Naive thymus-derived CD8-positive, alpha-beta T cell (primary cell): ENCODE measurements around the gene NUB1. TPM values are rescaled to one million over a fixed set of nuclear protein-coding genes. Genes with fewer than 3 reads are reported as not detected.

Experiments
- ATAC-seq, 2 donors: fragments of 150-1000 bp; cut with Tn5 transposase in 1 of 2; sonication (Bioruptor Pico), chemical (Tn5 transposase) in 1 of 2; 1 replicate in 1 of 2; 2 replicates in 1 of 2; pipeline ENCODE4 v1.10.0; 2021; ENCODE audit warnings: mild to moderate bottlenecking in 2 of 2, moderate library complexity in 2 of 2
- POLR2A ChIA-PET: fragments of 350-600 bp; sonication (Branson Sonifier 250); formaldehyde crosslinking; loops from one replicate; lab custom pipeline; 2021; ENCODE audit warnings: antibody characterized with exemption; lab: Charles Lee
- DNase-seq, 10 donors: peaks; one replicate each; pipeline versions ENCODE4 v3.0.0 to v3.0.0-alpha.2; 2020 to 2022
- H3K27ac Mint-ChIP-seq, 10 donors: one replicate each; pipeline ENCODE4 v1.8.0; 2020 to 2022; ENCODE audit warnings: mild to moderate bottlenecking in 10 of 10, mixed read lengths in 10 of 10, moderate library complexity in 4 of 10, inconsistent platforms in 1 of 10
- H3K27me3 Mint-ChIP-seq, 5 donors: one replicate each; pipeline ENCODE4 v1.8.0; 2021 to 2022; ENCODE audit warnings: mixed read lengths in 5 of 5
- H3K36me3 Mint-ChIP-seq, 3 donors: one replicate each; pipeline ENCODE4 v1.8.0; 2020 to 2022; ENCODE audit warnings: mixed read lengths in 3 of 3, mild to moderate bottlenecking in 2 of 3, inconsistent platforms in 1 of 3
- H3K4me1 Mint-ChIP-seq, 4 donors: one replicate each; pipeline ENCODE4 v1.8.0; 2021 to 2022; ENCODE audit warnings: mixed read lengths in 4 of 4
- H3K4me3 Mint-ChIP-seq, 10 donors: one replicate each; pipeline ENCODE4 v1.8.0; 2020 to 2022; ENCODE audit warnings: mild to moderate bottlenecking in 10 of 10, mixed read lengths in 10 of 10, moderate library complexity in 6 of 10, inconsistent platforms in 1 of 10
- H3K9me3 Mint-ChIP-seq, 9 donors: one replicate each; pipeline ENCODE4 v1.8.0; 2020 to 2022; ENCODE audit warnings: mixed read lengths in 9 of 9, mild to moderate bottlenecking in 3 of 9, inconsistent platforms in 1 of 9, moderate library complexity in 1 of 9
- polyA plus RNA-seq, 3 donors: library from polyadenylated mRNA; unstranded; fragments of 300-500 nt; fragmentation: Illumina TruSeq; gene quantifications; one replicate each; pipeline ENCODE4 v1.2.3, GENCODE V29; 2021
- total RNA-seq, 8 experiments: library from RNA in 2 of 8; stranded (reverse) in 2 of 8; gene quantifications; one replicate each; pipeline ENCODE4 v1.2.3 and lab custom pipeline; 2021 to 2026

The NUB1 gene
- total and polyA plus RNA-seq, 5 experiments from 2014 or later, result 66.1 to 109 (median 70.7) TPM

DNA sequence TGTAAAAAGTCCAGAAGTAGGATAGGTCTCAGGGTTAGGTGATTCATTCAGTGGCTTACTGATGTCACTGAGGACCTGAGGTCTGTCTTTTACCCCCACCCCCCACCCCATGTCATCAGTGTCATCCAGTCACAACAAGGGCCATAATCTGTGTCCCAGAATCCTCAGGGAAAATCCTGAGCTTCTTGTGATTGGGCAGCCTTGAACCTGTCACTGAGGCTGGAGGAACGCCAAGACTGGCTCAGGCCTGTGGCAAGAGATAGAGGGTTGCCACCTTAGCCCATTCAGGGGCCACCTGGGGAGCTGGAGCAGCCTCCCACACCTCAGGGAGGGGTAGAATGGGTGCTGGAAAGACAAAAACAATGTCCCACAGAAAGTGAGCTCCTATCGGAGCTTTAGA lies 29.7 kb downstream of the NUB1 start:
- DNase-seq, result no peak

DNA sequence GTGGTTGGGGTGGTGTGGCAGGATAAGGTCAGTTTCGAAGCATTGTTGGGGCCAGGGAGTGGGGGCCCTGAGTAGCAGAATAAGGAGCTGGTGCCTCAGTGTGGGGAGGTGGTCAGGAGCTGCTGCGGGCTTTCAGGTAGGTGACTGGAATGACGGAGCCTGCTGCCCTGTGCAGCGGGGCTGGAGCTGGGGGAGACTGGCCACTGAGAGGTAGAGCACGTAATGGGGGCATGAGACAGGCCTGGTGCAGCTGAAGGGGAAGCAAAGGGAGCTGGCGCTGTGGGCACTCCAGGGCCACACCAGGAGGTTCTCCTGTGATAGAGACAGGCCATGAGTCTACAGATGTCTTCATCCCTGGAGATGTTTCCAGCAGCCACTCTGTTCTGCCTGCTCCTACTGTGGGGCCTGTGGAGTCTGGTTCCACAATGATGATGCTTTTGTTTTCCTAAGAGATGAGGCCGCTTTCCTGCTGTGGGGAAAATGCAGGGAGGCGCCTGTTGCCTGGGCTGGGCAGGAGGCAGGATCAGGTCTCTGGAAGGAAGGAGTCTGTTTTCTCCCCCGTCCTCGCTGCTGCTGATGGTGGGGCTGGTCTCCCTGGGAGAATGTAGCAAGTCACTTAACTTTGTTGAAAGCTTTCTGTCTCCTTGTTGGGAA lies 31.1 kb downstream of the NUB1 start:
- Mint-ChIP-seq H3K4me1 (peaks cover 9 to 15% (median 12%) of the 10 kb centered on the region in 4 donors), H3K27ac (peak overlapping the region in 4 of 10 donors; percentile 41 to 69 (median 48)), H3K36me3 (peaks cover 0 to 69% (median 15%) of the 10 kb centered on the region in 3 donors), H3K27me3 (no peaks in the 10 kb centered on the region), H3K9me3 (no peaks in the 10 kb centered on the region), H3K4me3 (no peak overlapping the region)
- POLR2A ChIA-PET, result interaction anchor here (1.0 to 2.1 kb wide), 2 partner anchors 68 to 76 kb away, joined by 3 to 5 read pairs; no protein-coding TSS in a partner anchor
- ATAC-seq (no peak), DNase-seq (no peak)

More for the DNA sequence above, 29.7 kb downstream of the NUB1 start:
- no peaks in the 10 kb centered on the region for H3K27me3 Mint-ChIP-seq
- H3K4me1 Mint-ChIP-seq, result peaks cover 9 to 16% (median 13%) of the 10 kb centered on the region in 4 donors
- no peaks in the 10 kb centered on the region for H3K9me3 Mint-ChIP-seq
- POLR2A ChIA-PET, result interaction anchor here (0.9 to 2.1 kb wide), 2 partner anchors 76 to 78 kb away, joined by 4 to 5 read pairs; no protein-coding TSS in a partner anchor
- H3K4me3 Mint-ChIP-seq, result no peak overlapping the region
- no peak overlapping the region for H3K27ac Mint-ChIP-seq
- no peak for ATAC-seq
- H3K36me3 Mint-ChIP-seq, result peaks cover 0 to 59% (median 12%) of the 10 kb centered on the region in 3 donors

DNA sequence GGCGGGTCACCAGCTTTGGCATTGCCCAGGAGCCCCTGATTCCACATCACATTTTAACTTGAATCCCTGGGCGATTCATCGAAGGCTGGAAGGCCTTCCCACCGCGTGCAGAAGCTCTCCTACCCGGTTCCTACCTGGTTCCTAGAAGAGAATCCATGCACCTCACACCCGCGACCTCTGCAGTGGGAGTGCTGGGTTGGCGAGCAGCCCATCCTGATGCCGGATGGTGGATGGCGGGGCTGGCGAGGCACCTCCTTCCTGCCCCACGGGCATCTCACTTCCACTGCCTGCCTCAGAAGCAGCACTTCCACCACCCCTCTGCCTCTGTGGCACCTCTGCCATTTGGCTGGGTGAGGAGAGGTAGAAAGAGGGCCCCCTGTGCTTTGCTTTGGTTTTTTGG lies 32.0 kb downstream of the NUB1 start:
- no peak overlapping the region for H3K4me3 Mint-ChIP-seq
- peak overlapping the region in 1 of 10 donors; percentile 48 for H3K27ac Mint-ChIP-seq
- POLR2A ChIA-PET, result interaction anchor here (1.0 kb wide), 1 partner anchor 68 kb away, joined by 3 read pairs; no protein-coding TSS in a partner anchor
- no peak for DNase-seq
- no peak for ATAC-seq
- no peaks in the 10 kb centered on the region for H3K9me3 Mint-ChIP-seq
- H3K4me1 Mint-ChIP-seq, result peaks cover 3 to 8% (median 5%) of the 10 kb centered on the region in 4 donors
- peaks cover 0 to 70% (median 11%) of the 10 kb centered on the region in 3 donors for H3K36me3 Mint-ChIP-seq
- H3K27me3 Mint-ChIP-seq, result no peaks in the 10 kb centered on the region

DNA sequence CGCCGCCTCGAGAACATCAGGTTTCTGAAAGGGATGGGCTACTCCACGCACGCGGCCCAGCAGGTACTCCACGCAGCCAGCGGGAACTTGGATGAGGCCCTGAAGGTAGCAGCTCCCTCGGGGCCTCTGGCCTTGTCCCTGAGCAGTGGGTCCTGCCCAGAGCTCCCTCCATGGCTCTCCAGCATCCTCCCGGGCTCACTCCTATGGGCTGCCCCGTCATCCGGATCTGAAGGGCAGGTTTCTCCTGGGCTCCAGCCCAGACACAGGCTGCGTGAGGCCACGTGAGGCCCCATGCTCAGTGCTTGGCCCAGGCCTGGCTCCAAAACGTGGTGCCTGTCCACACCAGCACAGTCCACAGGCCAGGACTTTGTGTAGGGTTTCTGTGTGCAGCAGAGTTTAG lies 32.5 kb downstream of the NUB1 start:
- no peaks in the 10 kb centered on the region for H3K9me3 Mint-ChIP-seq
- peaks cover 2 to 12% (median 4%) of the 10 kb centered on the region in 4 donors for H3K4me1 Mint-ChIP-seq
- peaks cover 0 to 70% (median 9%) of the 10 kb centered on the region in 3 donors for H3K36me3 Mint-ChIP-seq
- no peak for ATAC-seq
- no peak overlapping the region for H3K4me3 Mint-ChIP-seq
- no peaks in the 10 kb centered on the region for H3K27me3 Mint-ChIP-seq
- H3K27ac Mint-ChIP-seq, result peak overlapping the region in 1 of 10 donors; percentile 14
- DNase-seq, result no peak
- POLR2A ChIA-PET, result no interaction called here

DNA sequence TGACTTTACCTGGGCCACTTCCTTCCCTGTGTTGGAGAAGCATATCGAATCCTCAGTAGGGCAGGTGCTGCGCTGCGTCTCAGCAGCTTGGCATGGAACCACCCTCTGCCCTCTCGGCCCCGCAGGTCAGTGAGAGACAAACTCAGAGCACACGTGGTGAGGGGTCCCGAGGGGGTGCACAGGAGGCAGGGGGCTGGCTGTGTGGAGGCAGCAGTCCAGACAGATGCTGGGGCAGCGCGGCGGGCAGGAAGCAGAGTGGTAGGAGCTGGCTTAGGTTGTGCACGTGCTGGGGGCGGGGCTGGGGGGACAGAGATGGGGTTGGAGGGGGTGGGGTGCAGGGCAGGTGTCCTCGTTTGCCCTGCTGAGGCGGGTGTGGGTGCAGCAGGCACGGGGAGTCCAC lies 33.1 kb downstream of the NUB1 start:
- no peak for ATAC-seq
- Mint-ChIP-seq H3K4me1 (peaks cover 3 to 14% (median 6%) of the 10 kb centered on the region in 4 donors), H3K36me3 (peaks cover 0 to 65% (median 6%) of the 10 kb centered on the region in 3 donors), H3K9me3 (no peaks in the 10 kb centered on the region), H3K27ac (peak overlapping the region in 1 of 10 donors; percentile 71), H3K4me3 (no peak overlapping the region), H3K27me3 (no peaks in the 10 kb centered on the region)
- DNase-seq, result no peak
- POLR2A ChIA-PET, result no interaction called here

DNA sequence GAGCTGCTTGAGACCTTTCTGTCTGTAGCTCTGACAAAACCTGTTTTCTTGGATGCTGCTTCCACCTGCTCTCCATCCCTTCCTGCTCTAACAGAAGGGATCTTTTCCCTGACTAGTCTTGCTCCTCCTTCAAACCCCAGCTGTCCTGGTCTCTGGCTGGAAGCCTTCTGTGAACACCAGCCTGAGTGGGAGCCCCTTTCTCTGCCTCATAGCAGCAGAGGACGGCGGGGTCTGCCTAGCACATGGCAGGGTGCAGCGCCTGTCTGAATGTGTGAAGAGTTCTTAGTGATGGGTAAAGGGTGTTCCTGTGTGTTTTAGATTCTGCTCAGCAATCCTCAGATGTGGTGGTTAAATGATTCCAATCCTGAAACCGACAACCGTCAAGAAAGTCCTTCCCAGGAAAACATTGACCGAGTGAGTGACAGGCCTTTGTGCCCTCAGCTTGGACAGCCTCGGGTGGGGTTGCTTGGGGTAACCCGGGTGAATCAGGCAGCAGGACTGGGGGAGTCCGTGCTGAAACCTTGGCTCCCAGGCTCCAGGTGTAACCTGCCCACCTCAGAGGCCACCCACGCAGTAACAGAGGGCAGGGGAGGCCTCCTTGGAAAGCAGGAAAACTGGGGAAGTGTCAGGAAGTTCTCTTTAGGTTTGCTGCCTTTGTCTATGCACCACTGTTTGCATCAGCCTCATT lies 34.1 kb downstream of the NUB1 start:
- Mint-ChIP-seq H3K36me3 (peaks cover 0 to 57% (median 5%) of the 10 kb centered on the region in 3 donors), H3K4me1 (peaks cover 4 to 14% (median 7%) of the 10 kb centered on the region in 4 donors), H3K9me3 (no peaks in the 10 kb centered on the region), H3K4me3 (no peak overlapping the region), H3K27me3 (no peaks in the 10 kb centered on the region), H3K27ac (peak overlapping the region in 3 of 10 donors; percentile 24 to 43 (median 35))
- POLR2A ChIA-PET, result interaction anchor here (1.2 kb wide), 1 partner anchor 68 kb away, joined by 5 read pairs; no protein-coding TSS in a partner anchor
- ATAC-seq (no peak), DNase-seq (no peak)

DNA sequence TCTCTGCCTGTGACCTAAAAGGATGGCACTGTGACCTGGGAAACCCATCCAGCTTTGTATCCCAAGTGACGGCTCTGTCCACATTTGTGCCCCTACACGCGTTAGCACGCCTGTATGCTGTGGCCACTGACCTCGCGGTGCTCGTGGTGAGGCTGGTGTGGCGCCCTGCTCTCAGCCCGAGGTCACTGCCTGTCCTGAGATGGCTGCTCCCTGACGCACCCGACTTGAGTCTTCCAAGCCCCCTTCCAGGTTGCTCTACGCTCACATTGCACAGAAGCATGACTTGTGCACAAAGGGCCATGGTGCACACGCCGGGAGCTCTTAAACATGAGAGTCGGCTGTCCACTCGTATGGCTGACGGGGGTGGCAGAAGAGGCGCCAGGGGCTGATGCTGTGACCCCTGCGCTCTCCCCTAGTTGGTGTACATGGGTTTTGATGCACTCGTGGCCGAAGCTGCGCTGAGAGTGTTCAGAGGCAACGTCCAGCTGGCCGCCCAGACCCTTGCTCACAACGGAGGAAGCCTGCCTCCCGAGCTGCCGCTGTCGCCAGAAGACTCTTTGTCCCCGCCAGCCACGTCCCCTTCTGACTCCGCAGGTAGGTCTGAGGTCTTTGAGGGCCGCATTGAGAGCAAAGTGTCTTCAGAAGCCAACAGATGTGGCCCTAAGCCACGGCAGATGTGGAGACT lies 34.7 kb downstream of the NUB1 start:
- Mint-ChIP-seq H3K27ac (peak overlapping the region in 2 of 10 donors; percentile 43 to 69), H3K4me3 (no peak overlapping the region), H3K36me3 (peaks cover 0 to 53% (median 3%) of the 10 kb centered on the region in 3 donors), H3K4me1 (peaks cover 9 to 14% (median 12%) of the 10 kb centered on the region in 4 donors), H3K9me3 (no peaks in the 10 kb centered on the region), H3K27me3 (no peaks in the 10 kb centered on the region)
- no peak for ATAC-seq
- POLR2A ChIA-PET, result interaction anchor here (1.2 kb wide), 1 partner anchor 67 kb away, joined by 5 read pairs; no protein-coding TSS in a partner anchor
- DNase-seq, result no peak

DNA sequence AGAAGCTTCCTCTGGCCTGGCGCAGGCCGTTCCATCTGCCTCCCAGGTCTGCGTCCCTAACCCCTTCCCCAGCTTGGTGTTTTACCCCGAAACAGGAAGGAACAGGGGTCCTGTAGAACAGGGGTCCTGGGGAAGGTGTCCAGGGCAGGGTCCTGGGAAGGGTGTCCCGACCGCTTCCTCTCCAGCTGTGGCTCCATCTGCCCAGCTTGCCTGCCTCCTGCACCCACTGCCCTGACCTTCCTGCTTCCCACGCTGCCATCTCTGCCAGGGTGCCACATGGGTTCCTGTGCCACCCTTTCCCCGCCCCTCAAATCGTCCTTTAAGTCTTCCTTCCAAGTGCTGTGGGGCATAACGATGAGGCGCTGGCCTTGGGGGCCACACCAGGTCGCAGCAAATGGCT lies 35.8 kb downstream of the NUB1 start:
- Mint-ChIP-seq H3K36me3 (peaks cover 0 to 47% (median 3%) of the 10 kb centered on the region in 3 donors), H3K27me3 (peaks cover 0 to 2% (median under 1%) of the 10 kb centered on the region in 5 donors), H3K27ac (peak overlapping the region in 4 of 10 donors; percentile 29 to 87 (median 53)), H3K4me3 (no peak overlapping the region), H3K9me3 (no peaks in the 10 kb centered on the region), H3K4me1 (peaks cover 12 to 16% (median 15%) of the 10 kb centered on the region in 4 donors)
- POLR2A ChIA-PET, result interaction anchor here (1.1 kb wide), 1 partner anchor 72 kb away, joined by 3 read pairs; no protein-coding TSS in a partner anchor
- no peak for ATAC-seq
- DNase-seq, result no peak

DNA sequence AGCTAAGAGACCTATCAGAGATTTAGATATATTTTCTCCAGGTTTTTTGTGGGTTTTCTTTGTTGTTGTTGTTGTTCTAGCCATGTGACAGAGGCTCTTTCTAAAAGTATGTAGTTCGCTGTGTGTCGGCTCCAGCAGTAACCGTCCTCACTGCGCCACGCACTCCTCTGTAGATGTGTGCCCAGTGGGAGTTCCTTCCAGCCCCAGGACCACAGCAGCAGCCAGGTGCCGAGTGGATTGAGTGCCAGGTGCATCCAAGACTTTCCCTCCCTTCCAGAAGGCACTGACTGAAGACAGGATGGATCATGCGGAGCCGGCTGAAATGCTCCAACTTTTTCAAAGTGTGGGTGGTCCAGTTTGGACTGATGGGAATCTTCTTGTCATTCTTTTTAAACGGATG lies 36.4 kb downstream of the NUB1 start:
- H3K27me3 Mint-ChIP-seq, result peaks cover 0 to 3% (median 3%) of the 10 kb centered on the region in 5 donors

DNA sequence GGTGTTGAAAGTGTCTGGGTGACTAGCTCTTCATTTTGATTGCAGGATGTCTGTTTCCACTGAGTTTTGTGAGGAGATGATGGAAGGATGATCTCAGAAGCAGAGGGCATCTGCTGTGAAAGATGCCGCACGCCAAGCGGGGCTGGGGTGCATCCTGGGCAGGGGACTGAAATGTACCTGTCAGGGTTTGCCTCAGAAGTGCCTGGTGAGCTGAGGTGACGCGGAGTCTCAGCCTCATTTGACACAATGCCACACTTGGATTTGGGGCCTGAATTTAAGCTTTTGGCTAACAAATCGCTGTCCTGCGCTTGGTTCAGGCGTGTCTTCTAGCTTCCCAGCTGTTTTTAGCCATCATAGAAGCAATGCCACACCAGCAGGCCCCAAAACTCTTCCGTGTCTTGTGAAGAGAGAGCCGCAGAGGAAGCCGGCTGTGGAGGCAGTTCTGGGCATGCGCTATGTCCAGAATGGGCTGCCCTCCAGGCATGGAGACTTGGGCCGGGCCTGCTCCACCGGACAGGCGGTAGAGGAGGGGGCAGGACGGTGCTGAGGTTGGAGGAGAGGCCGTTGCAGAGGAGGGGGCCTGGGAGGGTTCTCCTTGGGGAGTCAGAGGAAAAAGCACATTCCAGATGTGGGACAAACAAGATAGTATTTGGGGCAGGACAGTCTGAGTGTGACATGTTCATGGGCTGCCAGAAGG lies 37.0 kb downstream of the NUB1 start:
- POLR2A ChIA-PET, result interaction anchor here (1.0 to 1.1 kb wide), 2 partner anchors 33 to 71 kb away, joined by 3 read pairs; no protein-coding TSS in a partner anchor
- H3K27me3 Mint-ChIP-seq, result peaks cover 0 to 3% (median 3%) of the 10 kb centered on the region in 5 donors
- peak overlapping the region in 7 of 10 donors; percentile 6 to 90 (median 76) for H3K27ac Mint-ChIP-seq
- peak overlapping the region in 1 of 10 donors; percentile 60 for H3K4me3 Mint-ChIP-seq
- DNase-seq, result no peak
- ATAC-seq, result no peak
- peaks cover 14 to 16% (median 16%) of the 10 kb centered on the region in 4 donors for H3K4me1 Mint-ChIP-seq
- H3K9me3 Mint-ChIP-seq, result no peaks in the 10 kb centered on the region
- H3K36me3 Mint-ChIP-seq, result peaks cover 0 to 42% (median 3%) of the 10 kb centered on the region in 3 donors

More for the DNA sequence above, 36.4 kb downstream of the NUB1 start:
- Mint-ChIP-seq H3K36me3 (peaks cover 0 to 45% (median 3%) of the 10 kb centered on the region in 3 donors), H3K4me1 (peaks cover 14 to 16% (median 16%) of the 10 kb centered on the region in 4 donors), H3K4me3 (no peak overlapping the region), H3K27ac (peak overlapping the region in 3 of 10 donors; percentile 24 to 69 (median 61)), H3K9me3 (no peaks in the 10 kb centered on the region)
- DNase-seq (no peak), ATAC-seq (no peak)
- POLR2A ChIA-PET, result interaction anchor here (1.1 kb wide), 1 partner anchor 71 kb away, joined by 3 read pairs; no protein-coding TSS in a partner anchor

DNA sequence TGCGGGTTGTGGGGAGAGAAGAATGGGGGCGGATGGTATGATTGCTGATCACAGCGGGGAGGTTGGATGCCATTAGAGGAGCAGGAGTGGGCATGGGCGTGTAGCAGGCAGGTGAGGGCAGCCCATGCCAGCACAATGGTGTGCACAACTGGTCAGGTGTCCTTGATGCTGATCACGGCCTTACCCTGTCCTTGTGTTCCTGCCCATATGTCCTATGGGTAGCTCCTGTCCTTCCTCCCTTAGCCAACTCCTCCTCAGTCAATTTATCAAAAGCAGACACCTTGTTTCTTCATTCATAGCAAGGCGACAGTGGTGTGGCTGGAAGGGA lies 37.5 kb downstream of the NUB1 start:
- peaks cover 0 to 38% (median 3%) of the 10 kb centered on the region in 3 donors for H3K36me3 Mint-ChIP-seq
- H3K27ac Mint-ChIP-seq, result peak overlapping the region in 6 of 10 donors; percentile 9 to 90 (median 69)
- H3K4me3 Mint-ChIP-seq, result peak overlapping the region in 1 of 10 donors; percentile 60

More for the DNA sequence above, 37.5 kb downstream of the NUB1 start:
- Mint-ChIP-seq H3K9me3 (no peaks in the 10 kb centered on the region), H3K27me3 (peaks cover 0 to 6% (median 3%) of the 10 kb centered on the region in 5 donors), H3K4me1 (peaks cover 14 to 16% (median 16%) of the 10 kb centered on the region in 4 donors)
- ATAC-seq, result no peak
- DNase-seq, result no peak
- POLR2A ChIA-PET, result interaction anchor here (1.0 kb wide), 1 partner anchor 32 kb away, joined by 3 read pairs; no protein-coding TSS in a partner anchor
